Measurements from ENCODE around the gene MAPRE2. TPM values are rescaled to one million over a fixed set of nuclear protein-coding genes. Genes with fewer than 3 reads are reported as not detected.

Gene MAPRE2
- total RNA-seq, 1 donor from 2014 or later = 53.8 TPM

- POLR2A ChIA-PET = interaction anchor here (0.5 kb wide), 1 partner anchor 164 kb away, joined by 7 read pairs; no protein-coding TSS in a partner anchor
- no peak overlapping the region for H3K4me3 Mint-ChIP-seq
- intact Hi-C loops (cut with micrococcal nuclease) = no loop called here
Measured at GRCh38 chr18:35010993-35011392, 30.2 kb upstream of the MAPRE2 start.

GRCh38 chr18:35019933-35020332, 21.3 kb upstream of the MAPRE2 start:
- H3K4me3 Mint-ChIP-seq = no peak overlapping the region
- intact Hi-C loops (cut with micrococcal nuclease) = no loop called here
- H3K9me3 Mint-ChIP-seq = no peaks in the 10 kb centered on the region

More at GRCh38 chr18:35010993-35011392, 30.2 kb upstream of the MAPRE2 start:
- no peaks in the 10 kb centered on the region for H3K36me3 Mint-ChIP-seq (ENCODE audit: low read depth)
- H3K9me3 Mint-ChIP-seq = no peaks in the 10 kb centered on the region
- CTCF ChIA-PET = interaction anchor here (0.7 to 6.1 kb wide), 4 partner anchors 116 to 344 kb away, joined by 3 to 78 read pairs (median 4); no protein-coding TSS in a partner anchor
- no peaks in the 10 kb centered on the region for H3K27me3 Mint-ChIP-seq
- TF ChIP-seq CTCF (IDR thresholded peaks at IDR 0.05) = no peak
- no peak for DNase-seq
- no peaks in the 10 kb centered on the region for H3K4me1 Mint-ChIP-seq
- no peak for ATAC-seq (ENCODE audit: low read depth)
- no peak overlapping the region for H3K27ac Mint-ChIP-seq

GRCh38 chr18:35022426-35023001, 18.7 kb upstream of the MAPRE2 start:
- Mint-ChIP-seq H3K4me3 (no peak overlapping the region), H3K9me3 (no peaks in the 10 kb centered on the region), H3K27ac (no peak overlapping the region), H3K36me3 (ENCODE audit: low read depth) (no peaks in the 10 kb centered on the region), H3K27me3 (peaks cover 8% of the 10 kb centered on the region), H3K4me1 (peaks cover 3% of the 10 kb centered on the region)
- DNase-seq = no peak
- POLR2A ChIA-PET = no interaction called here
- intact Hi-C loops (cut with micrococcal nuclease) = no loop called here
- TF ChIP-seq CTCF (IDR thresholded peaks at IDR 0.05) = no peak
- ATAC-seq (ENCODE audit: low read depth) = no peak
- CTCF ChIA-PET = no interaction called here

More at GRCh38 chr18:35019933-35020332, 21.3 kb upstream of the MAPRE2 start:
- ChIA-PET CTCF (interaction anchor here (1.1 kb wide), 1 partner anchor 107 kb away, joined by 3 read pairs; no protein-coding TSS in a partner anchor), POLR2A (no interaction called here)
- H3K27me3 Mint-ChIP-seq = peaks cover 8% of the 10 kb centered on the region
- no peaks in the 10 kb centered on the region for H3K36me3 Mint-ChIP-seq (ENCODE audit: low read depth)
- TF ChIP-seq CTCF (IDR thresholded peaks at IDR 0.05) = no peak
- no peak overlapping the region for H3K27ac Mint-ChIP-seq
- DNase-seq (no peak), ATAC-seq (ENCODE audit: low read depth) (no peak)
- H3K4me1 Mint-ChIP-seq = no peaks in the 10 kb centered on the region

GRCh38 chr18:35024196-35024595, 17.0 kb upstream of the MAPRE2 start:
- no peak overlapping the region for H3K4me3 Mint-ChIP-seq
- intact Hi-C loops (cut with micrococcal nuclease) = no loop called here
- no peaks in the 10 kb centered on the region for H3K9me3 Mint-ChIP-seq
- peaks cover 2% of the 10 kb centered on the region for H3K27me3 Mint-ChIP-seq
- H3K27ac Mint-ChIP-seq = no peak overlapping the region
- DNase-seq (no peak), ATAC-seq (ENCODE audit: low read depth) (no peak)
- POLR2A ChIA-PET = no interaction called here
- no peak for TF ChIP-seq CTCF (IDR thresholded peaks at IDR 0.05)
- H3K4me1 Mint-ChIP-seq = peaks cover 6% of the 10 kb centered on the region
- CTCF ChIA-PET = interaction anchor here (0.6 to 8.6 kb wide), 5 partner anchors 23 to 324 kb away, joined by 3 to 130 read pairs (median 3); no protein-coding TSS in a partner anchor
- H3K36me3 Mint-ChIP-seq (ENCODE audit: low read depth) = no peaks in the 10 kb centered on the region

- H3K27me3 Mint-ChIP-seq = peaks cover 2% of the 10 kb centered on the region
- ATAC-seq (ENCODE audit: low read depth) (no peak), DNase-seq (no peak)
- ChIA-PET CTCF (interaction anchor here (0.6 to 8.6 kb wide), 11 partner anchors 9 to 330 kb away, joined by 3 to 130 read pairs (median 3); no protein-coding TSS in a partner anchor), POLR2A (no interaction called here)
- intact Hi-C loops (cut with micrococcal nuclease) = loop anchor here (5.0 kb wide), 2 partner anchors 47 to 97 kb away; no protein-coding TSS in a partner anchor
- no peaks in the 10 kb centered on the region for H3K36me3 Mint-ChIP-seq (ENCODE audit: low read depth)
- TF ChIP-seq CTCF (IDR thresholded peaks at IDR 0.05) = no peak
- no peak overlapping the region for H3K4me3 Mint-ChIP-seq
- no peaks in the 10 kb centered on the region for H3K9me3 Mint-ChIP-seq
- H3K4me1 Mint-ChIP-seq = peaks cover 14% of the 10 kb centered on the region
- no peak overlapping the region for H3K27ac Mint-ChIP-seq
Measured at GRCh38 chr18:35024965-35025364, 16.2 kb upstream of the MAPRE2 start.
